ENCODE measurements around the gene CX3CL1. TPM values are rescaled to one million over a fixed set of nuclear protein-coding genes. Genes with fewer than 3 reads are reported as not detected.
"Not testable (repeated sequence)": the region's sequence is repeated elsewhere in the genome, so short reads cannot be mapped to it uniquely, and the experiment has no call there.

Gene CX3CL1
- total RNA-seq, 4 donors from 2014 or later, result 1.7 to 13.5 (median 1.8) TPM; not detected in 1

DNA sequence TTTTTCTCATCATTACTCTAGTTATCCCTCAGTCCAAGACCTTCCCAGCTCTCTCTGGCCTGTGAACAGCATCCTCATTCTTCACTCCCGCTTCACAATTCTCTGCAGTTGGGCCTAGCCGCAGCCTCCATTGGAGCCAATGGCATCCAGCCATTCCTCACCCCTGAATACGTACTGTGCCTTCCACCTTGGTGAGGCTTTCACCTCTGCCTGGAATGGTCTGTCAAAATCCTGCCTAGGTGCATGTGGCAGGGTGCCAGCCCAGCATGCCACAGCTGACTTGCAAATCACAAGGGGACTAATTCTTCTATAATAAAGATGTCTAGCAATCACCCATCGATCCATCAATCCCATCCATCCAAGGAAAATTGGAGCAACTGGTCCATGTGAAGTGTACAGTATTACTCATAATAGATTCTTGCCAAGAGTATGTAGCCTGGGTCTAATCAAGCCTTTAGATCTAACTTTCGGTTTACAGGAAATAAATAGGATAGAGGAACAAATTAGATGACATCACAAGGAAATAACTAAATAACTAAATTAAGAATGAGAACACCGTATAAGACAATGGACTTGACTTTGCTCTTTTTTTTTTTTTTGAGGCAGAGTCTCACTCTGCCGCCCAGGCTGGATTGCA is 5.1 kb upstream of the CX3CL1 start:
- in situ Hi-C loops (cut with MboI; ENCODE audit: low pct_ligation_motif_present in 1 of 4, low pct_unique_long_range_greater_than_20kb in 1 of 4, low sequenced_read_pairs in 3 of 4), result no loop called here
- no peak for DNase-seq
- Histone ChIP-seq H3K36me3 (no peaks in the 10 kb centered on the region), H3K9me3 (no peaks in the 10 kb centered on the region), H3K27ac (no peak overlapping the region), H3K4me3 (no peak overlapping the region), H3K4me1 (peaks cover 4 to 7% (median 6%) of the 10 kb centered on the region in 4 donors), H3K27me3 (no peaks in the 10 kb centered on the region)
- no peak for TF ChIP-seq POLR2A (IDR thresholded peaks at IDR 0.05)
- intact Hi-C loops (cut with DNase I; ENCODE audit: low total_unique reads), result no loop called here
- WGBS, 2 donors (ENCODE audit: low coverage in 1 of 2), result 65 to 68% methylated on average over 3 to 7 of the region's 7 CpGs

DNA sequence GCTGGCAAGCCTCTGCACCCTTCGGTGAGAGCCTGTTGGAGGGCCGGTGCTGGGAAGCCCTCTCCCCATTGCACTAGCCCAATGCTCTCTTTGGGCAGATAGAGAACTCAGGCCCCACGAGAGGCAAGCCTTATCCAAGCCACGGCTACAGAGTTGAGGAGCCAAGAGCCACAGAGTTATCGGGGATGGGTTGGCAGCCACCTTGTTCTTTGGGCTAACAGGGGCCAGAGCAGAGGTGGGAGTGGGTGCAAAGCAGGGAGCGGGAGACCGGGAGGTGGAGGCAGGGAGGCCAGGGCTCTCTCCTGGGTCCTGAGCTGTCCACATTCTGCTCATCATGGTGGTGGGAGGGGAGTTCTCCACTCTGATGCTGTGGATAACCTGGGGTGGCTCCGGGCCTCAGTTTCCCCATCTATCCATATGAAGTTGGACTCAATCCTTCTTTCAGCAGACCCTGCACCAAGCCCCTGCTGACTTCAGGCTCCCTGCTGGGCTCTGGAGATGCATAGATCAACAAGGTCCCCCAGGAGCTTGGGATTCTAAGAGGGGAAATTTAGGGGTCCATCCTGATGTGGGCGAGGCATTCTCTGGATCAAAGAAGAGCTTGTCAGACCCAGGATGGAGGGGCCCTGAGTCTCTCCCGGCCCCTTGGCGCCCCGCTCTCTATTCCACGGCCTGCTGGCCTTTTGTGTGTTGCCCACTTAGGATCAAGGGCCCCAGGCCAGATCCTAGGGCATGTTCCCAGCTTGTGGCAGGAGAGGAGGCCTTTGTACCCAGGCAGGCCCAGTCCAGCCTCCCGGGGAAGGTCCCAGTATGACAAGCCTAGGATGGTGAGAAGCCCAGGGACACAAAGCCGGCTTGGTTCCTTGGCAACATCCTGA is 557 bp upstream of the CX3CL1 start:
- Histone ChIP-seq H3K4me1 (peaks cover 4 to 17% (median 14%) of the 10 kb centered on the region in 4 donors), H3K27me3 (no peaks in the 10 kb centered on the region), H3K4me3 (peak overlapping the region in 2 of 4 donors; percentile 32 to 44), H3K27ac (peak overlapping the region; percentile 68 to 81 (median 74)), H3K9me3 (no peaks in the 10 kb centered on the region), H3K36me3 (no peaks in the 10 kb centered on the region)
- WGBS, 2 donors (ENCODE audit: low coverage in 1 of 2), result 76% methylated on average over 15 of the region's 15 CpGs; no CpG with 5 or more reads in 1 of the 2 donors
- intact Hi-C loops (cut with DNase I; ENCODE audit: low total_unique reads), result no loop called here
- in situ Hi-C loops (cut with MboI; ENCODE audit: low pct_ligation_motif_present in 1 of 4, low pct_unique_long_range_greater_than_20kb in 1 of 4, low sequenced_read_pairs in 3 of 4), result no loop called here
- TF ChIP-seq, protein P1, sequence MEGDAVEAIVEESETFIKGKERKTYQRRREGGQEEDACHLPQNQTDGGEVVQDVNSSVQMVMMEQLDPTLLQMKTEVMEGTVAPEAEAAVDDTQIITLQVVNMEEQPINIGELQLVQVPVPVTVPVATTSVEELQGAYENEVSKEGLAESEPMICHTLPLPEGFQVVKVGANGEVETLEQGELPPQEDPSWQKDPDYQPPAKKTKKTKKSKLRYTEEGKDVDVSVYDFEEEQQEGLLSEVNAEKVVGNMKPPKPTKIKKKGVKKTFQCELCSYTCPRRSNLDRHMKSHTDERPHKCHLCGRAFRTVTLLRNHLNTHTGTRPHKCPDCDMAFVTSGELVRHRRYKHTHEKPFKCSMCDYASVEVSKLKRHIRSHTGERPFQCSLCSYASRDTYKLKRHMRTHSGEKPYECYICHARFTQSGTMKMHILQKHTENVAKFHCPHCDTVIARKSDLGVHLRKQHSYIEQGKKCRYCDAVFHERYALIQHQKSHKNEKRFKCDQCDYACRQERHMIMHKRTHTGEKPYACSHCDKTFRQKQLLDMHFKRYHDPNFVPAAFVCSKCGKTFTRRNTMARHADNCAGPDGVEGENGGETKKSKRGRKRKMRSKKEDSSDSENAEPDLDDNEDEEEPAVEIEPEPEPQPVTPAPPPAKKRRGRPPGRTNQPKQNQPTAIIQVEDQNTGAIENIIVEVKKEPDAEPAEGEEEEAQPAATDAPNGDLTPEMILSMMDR (IDR thresholded peaks at IDR 0.05), result no peak
- TF ChIP-seq POLR2A (IDR thresholded peaks at IDR 0.05) (no peak), POLR2AphosphoS5 (IDR thresholded peaks at IDR 0.05) (no peak)
- DNase-seq, result no peak

DNA sequence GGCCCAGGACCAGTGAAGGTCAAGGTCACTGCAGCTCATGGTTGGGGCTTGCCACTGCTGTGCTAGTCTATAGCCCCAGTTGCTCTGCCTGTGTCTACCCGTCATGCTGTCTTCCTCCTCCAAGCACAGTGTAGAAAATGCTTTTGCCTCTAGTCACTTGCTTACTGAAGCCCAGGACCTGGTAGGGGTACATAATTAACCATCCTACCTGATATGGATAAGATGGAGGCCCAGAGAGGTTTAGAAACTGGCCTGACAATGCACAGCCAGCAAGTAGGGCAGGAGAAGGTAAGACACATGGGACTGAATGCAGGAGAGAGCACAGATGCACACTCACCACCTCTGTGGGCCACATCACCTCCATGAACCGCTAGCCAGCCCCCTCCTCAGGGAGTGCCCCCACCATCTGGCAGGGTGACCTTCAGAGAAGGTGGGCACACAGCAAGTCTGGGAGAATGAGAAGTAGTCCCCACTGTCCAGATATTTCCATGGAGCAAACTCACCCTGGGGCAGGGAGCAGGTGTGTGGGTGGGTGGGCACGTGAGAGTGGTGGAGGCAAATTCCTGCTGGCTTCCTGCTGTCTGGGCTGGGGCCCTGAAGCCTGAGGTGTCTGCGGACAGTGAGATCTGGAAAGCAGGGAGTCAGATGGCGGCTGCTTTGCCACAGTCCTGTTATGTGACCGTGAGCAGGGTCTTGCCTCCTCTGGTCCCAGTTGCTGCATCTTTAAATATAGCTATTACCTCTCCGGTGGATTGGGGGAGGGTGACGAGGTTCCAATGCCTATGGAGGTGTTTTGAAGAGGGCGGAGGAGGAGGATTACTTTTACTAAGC is 1.0 kb downstream of the CX3CL1 start:
- Histone ChIP-seq H3K4me1 (peaks cover 7 to 28% (median 14%) of the 10 kb centered on the region in 4 donors), H3K27me3 (no peaks in the 10 kb centered on the region), H3K4me3 (peak overlapping the region in 3 of 4 donors; percentile 24 to 44 (median 32)), H3K9me3 (no peaks in the 10 kb centered on the region), H3K27ac (peak overlapping the region; percentile 68 to 81 (median 74)), H3K36me3 (no peaks in the 10 kb centered on the region)
- in situ Hi-C loops (cut with MboI; ENCODE audit: low pct_ligation_motif_present in 1 of 4, low pct_unique_long_range_greater_than_20kb in 1 of 4, low sequenced_read_pairs in 3 of 4) (no loop called here), intact Hi-C loops (cut with DNase I; ENCODE audit: low total_unique reads) (no loop called here)
- TF ChIP-seq, protein P1 (IDR thresholded peaks at IDR 0.05), result no peak
- no peak for TF ChIP-seq EP300 (IDR thresholded peaks at IDR 0.05; ENCODE audit: low read depth)
- TF ChIP-seq POLR2AphosphoS5 (IDR thresholded peaks at IDR 0.05), result no peak
- TF ChIP-seq POLR2A (IDR thresholded peaks at IDR 0.05), result no peak
- 56% methylated on average over 9 of the region's 9 CpGs; no CpG with 5 or more reads in 1 of the 2 donors for WGBS, 2 donors (ENCODE audit: low coverage in 1 of 2)
- no peak for DNase-seq

DNA sequence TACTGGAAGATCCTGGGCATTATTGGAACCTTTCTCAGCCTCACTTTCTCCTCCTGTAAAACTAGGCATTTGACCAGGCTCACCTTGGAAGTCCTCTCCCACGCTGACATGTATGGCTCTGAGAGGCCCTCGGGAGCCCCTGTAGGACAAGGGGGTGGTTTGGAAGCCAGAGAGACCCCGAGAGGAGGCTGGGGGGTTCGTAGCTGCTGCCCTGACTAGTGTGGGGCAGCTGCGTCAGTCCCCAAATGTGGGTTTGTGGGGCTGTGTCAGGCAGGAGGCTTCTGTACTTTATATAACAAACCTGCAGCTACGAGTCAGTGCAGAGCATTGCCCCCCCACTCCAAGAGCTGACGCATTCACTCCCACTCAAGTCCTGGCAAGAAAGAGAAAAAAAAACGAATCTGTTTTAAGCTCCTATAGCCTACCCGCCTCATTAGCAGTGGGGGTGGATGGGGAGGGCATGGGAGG is 1.8 kb downstream of the CX3CL1 start:
- peak overlapping the region in 2 of 4 donors; percentile 24 to 44 for H3K4me3 ChIP-seq

DNA sequence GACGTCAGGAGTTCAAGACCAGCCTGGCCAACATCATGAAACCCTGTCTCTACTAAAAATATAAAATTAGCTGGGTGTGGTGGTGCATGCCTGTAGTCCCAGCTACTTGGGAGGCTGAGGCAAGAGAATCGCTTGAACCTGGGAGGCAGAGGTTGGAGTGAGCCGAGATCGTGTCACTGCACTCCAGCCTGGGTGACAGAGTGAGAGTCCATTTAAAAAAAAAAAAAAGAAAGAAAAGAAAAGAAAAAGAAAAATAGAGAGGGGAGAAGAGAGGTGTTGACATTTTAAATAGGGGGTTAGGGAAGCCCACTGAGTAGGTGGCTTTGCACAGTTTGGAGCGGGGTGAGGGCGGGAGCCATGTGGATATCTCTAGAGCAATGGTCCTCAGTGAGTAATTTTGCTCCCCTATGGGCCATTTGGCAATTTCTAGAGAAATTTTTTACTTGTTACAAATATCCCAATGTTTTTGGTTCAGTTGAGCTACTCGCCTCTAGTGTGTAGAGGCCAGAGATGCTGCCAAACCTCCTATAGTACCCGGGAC is 2.7 kb downstream of the CX3CL1 start:
- H3K9me3 ChIP-seq; intact Hi-C loops (cut with DNase I; ENCODE audit: low total_unique reads): not testable (repeated sequence)

More for the DNA sequence above, 1.8 kb downstream of the CX3CL1 start:
- no peak for TF ChIP-seq POLR2AphosphoS5 (IDR thresholded peaks at IDR 0.05)
- TF ChIP-seq, protein P1 (IDR thresholded peaks at IDR 0.05), result no peak
- TF ChIP-seq EP300 (IDR thresholded peaks at IDR 0.05; ENCODE audit: low read depth), result no peak
- TF ChIP-seq POLR2A (IDR thresholded peaks at IDR 0.05), result no peak
- intact Hi-C loops (cut with DNase I; ENCODE audit: low total_unique reads) (no loop called here), in situ Hi-C loops (cut with MboI; ENCODE audit: low pct_ligation_motif_present in 1 of 4, low pct_unique_long_range_greater_than_20kb in 1 of 4, low sequenced_read_pairs in 3 of 4) (no loop called here)
- no peaks in the 10 kb centered on the region for H3K9me3 ChIP-seq
- no peak for DNase-seq
- WGBS, 2 donors (ENCODE audit: low coverage in 1 of 2), result 50 to 65% methylated on average over 4 to 9 of the region's 9 CpGs
- no peaks in the 10 kb centered on the region for H3K27me3 ChIP-seq
- H3K4me1 ChIP-seq, result peaks cover 7 to 31% (median 14%) of the 10 kb centered on the region in 4 donors
- no peaks in the 10 kb centered on the region for H3K36me3 ChIP-seq
- peak overlapping the region; percentile 13 to 81 (median 74) for H3K27ac ChIP-seq

More for the DNA sequence above, 2.7 kb downstream of the CX3CL1 start:
- 86 to 100% methylated on average over 4 to 8 of the region's 8 CpGs for WGBS, 2 donors (ENCODE audit: low coverage in 1 of 2)
- Histone ChIP-seq H3K27ac (peak overlapping the region in 2 of 4 donors; percentile 75 to 81), H3K4me1 (peaks cover 7 to 31% (median 14%) of the 10 kb centered on the region in 4 donors)
- H3K27me3 ChIP-seq; H3K36me3 ChIP-seq; H3K4me3 ChIP-seq; in situ Hi-C loops (cut with MboI; ENCODE audit: low pct_ligation_motif_present in 1 of 4, low pct_unique_long_range_greater_than_20kb in 1 of 4, low sequenced_read_pairs in 3 of 4); DNase-seq: not testable (repeated sequence)
